Small intestine (tissue), 7 donors: Measurements from ENCODE around the gene RHBDD1. TPM values are rescaled to one million over a fixed set of nuclear protein-coding genes. Genes with fewer than 3 reads are reported as not detected.

Experiments
- DNase-seq, 2 donors: peaks; one replicate each; pipeline versions ENCODE4 v3.0.0 to v3.0.0-alpha.2; 2013
- FAIRE-seq: peaks from 2 replicates; lab custom pipeline; 2012; peaks lifted over from hg19 to GRCh38; lab: Jason Lieb, UNC
- H3K27ac ChIP-seq, 3 donors: one replicate each; pipeline ENCODE4 v1.5.1; 2013; ENCODE audit warnings: low read length in 2 of 3, mild to moderate bottlenecking in 2 of 3, control low read depth in 1 of 3, inconsistent platforms in 1 of 3, low read depth in 1 of 3, moderate library complexity in 1 of 3
- H3K27me3 ChIP-seq, 3 donors: one replicate each; pipeline ENCODE4 v1.6.1; 2013; ENCODE audit warnings: low read length in 3 of 3, inconsistent platforms in 1 of 3; ENCODE audit not compliant: control insufficient read depth in 3 of 3, insufficient read depth in 3 of 3
- H3K36me3 ChIP-seq, 3 donors: one replicate each; pipeline ENCODE4 v1.6.1; 2013; ENCODE audit warnings: low read length in 3 of 3, inconsistent platforms in 1 of 3, low read depth in 1 of 3, mild to moderate bottlenecking in 1 of 3, moderate library complexity in 1 of 3; ENCODE audit not compliant: control insufficient read depth in 3 of 3, insufficient read depth in 2 of 3
- H3K4me1 ChIP-seq, 3 donors: one replicate each; pipeline ENCODE4 v1.6.1; 2013; ENCODE audit warnings: low read length in 2 of 3, inconsistent platforms in 1 of 3, low read depth in 1 of 3, mild to moderate bottlenecking in 1 of 3, moderate library complexity in 1 of 3; ENCODE audit not compliant: control insufficient read depth in 3 of 3, insufficient read depth in 2 of 3
- H3K4me3 ChIP-seq, 3 donors: one replicate each; pipeline ENCODE4 v1.5.1; 2013; ENCODE audit warnings: low read length in 3 of 3, control low read depth in 1 of 3, inconsistent platforms in 1 of 3, low read depth in 1 of 3, mild to moderate bottlenecking in 1 of 3, moderate library complexity in 1 of 3
- H3K9me3 ChIP-seq, 2 donors: one replicate each; pipeline ENCODE4 v1.6.1; 2013; ENCODE audit warnings: low read depth in 1 of 2, low read length in 1 of 2; ENCODE audit not compliant: control insufficient read depth in 2 of 2, insufficient read depth in 1 of 2
- WGBS, 3 donors: extraction: QIAGEN DNeasy Blood & Tissue Kit; methylation state at CpG; one replicate each; pipeline ENCODE4 v1.1.7; 2013; 5-methylcytosine and 5-hydroxymethylcytosine counted together
- polyA plus RNA-seq, 4 donors: library from polyadenylated mRNA; stranded (reverse) in 3 of 4; unstranded in 1 of 4; fragments of 200-250 nt in 3 of 4; fragments of 120-200 nt in 1 of 4; gene quantifications; one replicate each; pipeline versions ENCODE4 v1.2.1 to v1.2.3, GENCODE V29; 2013
- donor health status: healthy with polysubstance abuse.
- donor health status: control.
- donor health status: control.
- donor health status: Bipolar disorder and iron deficiency.
- donor health status: healthy.

Gene RHBDD1
- polyA plus RNA-seq, 4 donors, result 3.1 to 23.4 (median 8.7) TPM

GRCh38 chr2:227016894-227017293 lies 181.0 kb downstream of the RHBDD1 start:
- Histone ChIP-seq H3K27ac (no peak overlapping the region), H3K4me3 (no peak overlapping the region), H3K4me1 (no peaks in the 10 kb centered on the region), H3K36me3 (no peaks in the 10 kb centered on the region), H3K9me3 (no peaks in the 10 kb centered on the region), H3K27me3 (no peaks in the 10 kb centered on the region)
- DNase-seq, result no peak
- WGBS, 3 donors, result 45 to 61% (median 59%) methylated on average over 4 of the region's 4 CpGs
- no peak for FAIRE-seq

- no peak for DNase-seq
- H3K36me3 ChIP-seq, result no peaks in the 10 kb centered on the region
- 68 to 86% (median 73%) methylated on average over 2 of the region's 2 CpGs for WGBS, 3 donors
- H3K27me3 ChIP-seq, result no peaks in the 10 kb centered on the region
- H3K4me3 ChIP-seq, result no peak overlapping the region
- H3K4me1 ChIP-seq, result no peaks in the 10 kb centered on the region
- no peaks in the 10 kb centered on the region for H3K9me3 ChIP-seq
- no peak for FAIRE-seq
- H3K27ac ChIP-seq, result no peak overlapping the region
These were observed 184.6 kb downstream of the RHBDD1 start for GRCh38 chr2:227020416-227020815.

GRCh38 chr2:227022608-227023007 lies 186.8 kb downstream of the RHBDD1 start:
- no peak for DNase-seq
- FAIRE-seq, result no peak
- 52 to 58% (median 54%) methylated on average over 3 of the region's 3 CpGs for WGBS, 3 donors

GRCh38 chr2:227025510-227025909 lies 189.7 kb downstream of the RHBDD1 start:
- WGBS, 3 donors, result 62 to 80% (median 75%) methylated on average over 2 of the region's 2 CpGs

More at GRCh38 chr2:227022608-227023007, 186.8 kb downstream of the RHBDD1 start:
- no peaks in the 10 kb centered on the region for H3K9me3 ChIP-seq
- no peak overlapping the region for H3K27ac ChIP-seq
- no peaks in the 10 kb centered on the region for H3K4me1 ChIP-seq
- no peak overlapping the region for H3K4me3 ChIP-seq
- H3K27me3 ChIP-seq, result no peaks in the 10 kb centered on the region
- H3K36me3 ChIP-seq, result no peaks in the 10 kb centered on the region

GRCh38 chr2:227029426-227030105 lies 193.7 kb downstream of the RHBDD1 start:
- H3K36me3 ChIP-seq, result no peaks in the 10 kb centered on the region
- FAIRE-seq (no peak), DNase-seq (no peak)
- H3K27me3 ChIP-seq, result peaks cover 0 to 2% (median 0%) of the 10 kb centered on the region in 3 donors
- H3K9me3 ChIP-seq, result no peaks in the 10 kb centered on the region
- WGBS, 3 donors, result 80 to 81% (median 80%) methylated on average over 3 of the region's 3 CpGs
- H3K4me1 ChIP-seq, result no peaks in the 10 kb centered on the region
- no peak overlapping the region for H3K27ac ChIP-seq
- H3K4me3 ChIP-seq, result no peak overlapping the region

More at GRCh38 chr2:227025510-227025909, 189.7 kb downstream of the RHBDD1 start:
- Histone ChIP-seq H3K27ac (no peak overlapping the region), H3K4me1 (no peaks in the 10 kb centered on the region), H3K4me3 (no peak overlapping the region), H3K27me3 (peaks cover 0 to 2% (median 0%) of the 10 kb centered on the region in 3 donors), H3K9me3 (no peaks in the 10 kb centered on the region), H3K36me3 (no peaks in the 10 kb centered on the region)
- FAIRE-seq, result no peak
- DNase-seq, result no peak

- Histone ChIP-seq H3K9me3 (no peaks in the 10 kb centered on the region), H3K4me3 (no peak overlapping the region), H3K4me1 (no peaks in the 10 kb centered on the region), H3K27ac (no peak overlapping the region), H3K27me3 (peaks cover 0 to 2% (median 0%) of the 10 kb centered on the region in 3 donors), H3K36me3 (no peaks in the 10 kb centered on the region)
- no peak for DNase-seq
- 73 to 92% (median 90%) methylated on average over 2 of the region's 2 CpGs for WGBS, 3 donors
- FAIRE-seq, result no peak
These were observed 194.9 kb downstream of the RHBDD1 start for GRCh38 chr2:227030789-227031188.

GRCh38 chr2:227031379-227031778 lies 195.5 kb downstream of the RHBDD1 start:
- Histone ChIP-seq H3K4me3 (no peak overlapping the region), H3K27ac (no peak overlapping the region), H3K9me3 (no peaks in the 10 kb centered on the region), H3K36me3 (no peaks in the 10 kb centered on the region), H3K4me1 (no peaks in the 10 kb centered on the region), H3K27me3 (peaks cover 0 to 2% (median 0%) of the 10 kb centered on the region in 3 donors)
- 46 to 63% (median 50%) methylated on average over 3 of the region's 3 CpGs for WGBS, 3 donors
- FAIRE-seq (no peak), DNase-seq (no peak)

GRCh38 chr2:227033471-227034148 lies 197.8 kb downstream of the RHBDD1 start:
- 53 to 59% (median 54%) methylated on average over 16 of the region's 16 CpGs for WGBS, 3 donors
- Histone ChIP-seq H3K27me3 (peaks cover 0 to 2% (median 0%) of the 10 kb centered on the region in 3 donors), H3K36me3 (no peaks in the 10 kb centered on the region), H3K27ac (no peak overlapping the region), H3K4me1 (no peaks in the 10 kb centered on the region), H3K9me3 (no peaks in the 10 kb centered on the region), H3K4me3 (no peak overlapping the region)
- DNase-seq, result peak; percentile 38 to 72
- FAIRE-seq, result no peak
